Stimulated activated CD4-positive, alpha-beta T cell treated with anti-CD3 and anti-CD28 coated beads, Interleukin-2, amount 100 ng/mL, for 4 hours (primary cell): ENCODE results near the gene BYSL.
A peak's percentile ranks its signal among the peaks of the same experiment; 100 is the strongest.

ENCODE experiments used
- DNase-seq: peaks from one replicate; pipeline ENCODE4 v3.0.0-alpha.2; 2020; ENCODE audit warnings: low read depth

BYSL gene

GRCh38 chr6:41976794-41977484, 55.6 kb downstream of the BYSL start:
- DNase-seq: peak; percentile 30
